Endothelial cell of umbilical vein (primary cell): ENCODE results near the gene SERPINA9. TPM values are rescaled to one million over a fixed set of nuclear protein-coding genes. Genes with fewer than 3 reads are reported as not detected.

ENCODE experiments used
- BruUV-seq: library from RNA; stranded (reverse); fragments of 400-500 nt; replicated peaks from 2 replicates; lab custom pipeline; 2021; lab: Mats Ljungman, UMichigan
- CTCF ChIA-PET: fragments of 300-600, 350-600 bp; sonication (Branson Sonifier 250); formaldehyde crosslinking; loops from one replicate; lab custom pipeline; 2021; ENCODE audit warnings: antibody characterized with exemption, inconsistent platforms; lab: Charles Lee
- POLR2A ChIA-PET: fragments of 300-600, 350-600 bp; sonication (Branson Sonifier 250); formaldehyde crosslinking; loops from one replicate; lab custom pipeline; 2021; ENCODE audit warnings: antibody characterized with exemption, inconsistent platforms; lab: Charles Lee
- DNase-seq: peaks from one replicate; pipeline ENCODE4 v3.0.0-alpha.2; 2011; ENCODE audit warnings: low read depth, low spot score
- FAIRE-seq: peaks from 2 replicates; lab custom pipeline; 2011; peaks lifted over from hg19 to GRCh38; lab: Jason Lieb, UNC
- H2AFZ ChIP-seq: 2 replicates; pipeline ENCODE4 v1.6.0; 2012; ENCODE audit warnings: low read depth, low read length, control low read depth, inconsistent platforms
- H3K27ac ChIP-seq: 2 replicates; pipeline ENCODE4 v1.5.1; 2011; ENCODE audit warnings: low read depth, mild to moderate bottlenecking, control low read depth, low read length, moderate library complexity; ENCODE audit not compliant: insufficient read depth
- H3K27me3 ChIP-seq, 2 experiments: 2 replicates each; pipeline versions ENCODE4 v1.6.0 to v1.6.1; 2011; ENCODE audit warnings: low read length in 2 of 2, mixed read lengths in 1 of 2; ENCODE audit not compliant: control insufficient read depth in 2 of 2, insufficient read depth in 2 of 2
- H3K36me3 ChIP-seq, 2 experiments: 2 replicates in 1 of 2; 3 replicates in 1 of 2; pipeline ENCODE4 v1.5.1; 2011; ENCODE audit warnings: low read length in 2 of 2, mild to moderate bottlenecking in 1 of 2, moderate library complexity in 1 of 2; ENCODE audit not compliant: control insufficient read depth in 2 of 2, insufficient read depth in 2 of 2; ENCODE audit errors: extremely low read depth in 1 of 2
- H3K4me1 ChIP-seq: 3 replicates; pipeline ENCODE4 v1.5.1; 2011; ENCODE audit warnings: mild to moderate bottlenecking, low read length; ENCODE audit not compliant: control insufficient read depth, insufficient read depth; ENCODE audit errors: extremely low read depth
- H3K4me2 ChIP-seq: 2 replicates; pipeline ENCODE4 v1.6.1; 2011; ENCODE audit warnings: low read length, control low read depth, mixed read lengths; ENCODE audit not compliant: insufficient read depth
- H3K4me3 ChIP-seq, 3 experiments: fragments of 200-600 bp in 1 of 3; sonication (generic), shearing (Covaris generic) in 1 of 3; replicated peaks in 1 of 3; 2 replicates each; pipeline ENCODE4 v1.5.1; 2011 to 2016; ENCODE audit warnings: control low read depth in 3 of 3, low read length in 3 of 3, mild to moderate bottlenecking in 2 of 3, inconsistent platforms in 1 of 3, low read depth in 1 of 3, moderate library complexity in 1 of 3; ENCODE audit not compliant: insufficient read depth in 1 of 3
- H3K79me2 ChIP-seq: 2 replicates; pipeline ENCODE4 v1.6.0; 2012; ENCODE audit warnings: low read length, inconsistent platforms; ENCODE audit not compliant: control insufficient read depth, insufficient read depth
- H3K9ac ChIP-seq: replicated peaks from 2 replicates; pipeline ENCODE3; 2011; ENCODE audit warnings: low read length, control low read depth; ENCODE audit not compliant: insufficient read depth; ENCODE audit errors: extremely low read depth
- H3K9me1 ChIP-seq: replicated peaks from 3 replicates; pipeline ENCODE4 v1.6.0; 2011; ENCODE audit warnings: mild to moderate bottlenecking, low read length; ENCODE audit not compliant: control insufficient read depth, insufficient read depth; ENCODE audit errors: extremely low read depth
- H3K9me3 ChIP-seq: replicated peaks from 2 replicates; pipeline ENCODE4 v1.5.1; 2012; ENCODE audit warnings: low read length, inconsistent platforms; ENCODE audit not compliant: control insufficient read depth, insufficient read depth
- H4K20me1 ChIP-seq: replicated peaks from 2 replicates; pipeline ENCODE3; 2011; ENCODE audit warnings: mild to moderate bottlenecking, low read length; ENCODE audit not compliant: control insufficient read depth, insufficient read depth; ENCODE audit errors: extremely low read depth
- EZH2 ChIP-seq: IDR thresholded peaks from 2 replicates; pipeline ENCODE4 v1.6.1; 2012; ENCODE audit warnings: borderline replicate concordance, low read depth, mild to moderate bottlenecking, moderate library complexity, low read length, inconsistent platforms; ENCODE audit not compliant: severe bottlenecking
- FOS ChIP-seq: IDR thresholded peaks from 2 replicates; pipeline ENCODE4 v1.6.1; 2011; ENCODE audit warnings: mild to moderate bottlenecking, low read length, moderate library complexity, borderline replicate concordance; ENCODE audit not compliant: insufficient read depth
- GATA2 ChIP-seq: IDR thresholded peaks from 2 replicates; pipeline ENCODE4 v1.7.0; 2011; ENCODE audit warnings: low read depth, mild to moderate bottlenecking, moderate library complexity, mixed read lengths, low read length; ENCODE audit not compliant: insufficient read length, insufficient read depth
- JUN ChIP-seq: IDR thresholded peaks from 2 replicates; pipeline ENCODE4 v1.6.1; 2011; ENCODE audit warnings: borderline replicate concordance, low read depth; ENCODE audit not compliant: insufficient read length, insufficient read depth
- MYC ChIP-seq: IDR thresholded peaks from one replicate; pipeline ENCODE4 v1.6.1; 2011; ENCODE audit warnings: mild to moderate bottlenecking, low read depth, low read length
- POLR2A ChIP-seq: IDR thresholded peaks from 2 replicates; pipeline ENCODE4 v1.6.1; 2012; ENCODE audit warnings: low read depth, mild to moderate bottlenecking, control low read depth, low read length
- POLR2AphosphoS5 ChIP-seq: IDR thresholded peaks from 2 replicates; pipeline ENCODE4 v1.6.1; 2012; ENCODE audit warnings: low read depth, mild to moderate bottlenecking, control low read depth, low read length, moderate library complexity; ENCODE audit not compliant: insufficient read depth
- dilution Hi-C: fragments of 300-500 bp; cut with MboI; formaldehyde crosslinking; loops from one replicate; pipeline ENCODE4 v1.15.0; 2019; ENCODE audit warnings: low sequenced_read_pairs; ENCODE audit not compliant: extremely low pct_ligation_motif_present
- intact Hi-C: fragments of 100-400 bp; cut with micrococcal nuclease; formaldehyde crosslinking; loops from one replicate; pipeline ENCODE4 v1.10.0; 2022
- polyA plus RNA-seq, 4 experiments: library from polyadenylated mRNA; depleted of rRNA in 3 of 4; stranded (reverse) in 3 of 4; unstranded in 1 of 4; fragments of >200 nt; gene quantifications; 2 replicates each; pipeline versions ENCODE4 v1.2.1 to v1.2.3, GENCODE V29; 2011 to 2012; ENCODE audit warnings: missing spikeins in 1 of 4
- total RNA-seq: library from RNA; stranded (reverse); gene quantifications from 2 replicates; pipeline ENCODE4 v1.2.3, GENCODE V29; 2021
- TF ChIP-seq, protein P1 (sequence below): IDR thresholded peaks from 2 replicates; pipeline ENCODE4 v1.6.1; 2011; ENCODE audit not compliant: insufficient read depth, insufficient read length
- TF ChIP-seq, protein P2 (sequence below), 2 donors: IDR thresholded peaks; 1 replicate in 1 of 2; 2 replicates in 1 of 2; pipeline ENCODE4 v1.5.1; 2011; ENCODE audit warnings: low read length in 2 of 2, mild to moderate bottlenecking in 2 of 2, moderate library complexity in 2 of 2, control low read depth in 1 of 2, inconsistent platforms in 1 of 2, low read depth in 1 of 2; ENCODE audit not compliant: insufficient read depth in 1 of 2; ENCODE audit errors: extremely low read depth in 1 of 2

The SERPINA9 gene
- total and polyA plus RNA-seq, 2 donors (not counting 3 experiments of a cell fraction or from before 2014, with no cell fraction given), result not detected

DNA sequence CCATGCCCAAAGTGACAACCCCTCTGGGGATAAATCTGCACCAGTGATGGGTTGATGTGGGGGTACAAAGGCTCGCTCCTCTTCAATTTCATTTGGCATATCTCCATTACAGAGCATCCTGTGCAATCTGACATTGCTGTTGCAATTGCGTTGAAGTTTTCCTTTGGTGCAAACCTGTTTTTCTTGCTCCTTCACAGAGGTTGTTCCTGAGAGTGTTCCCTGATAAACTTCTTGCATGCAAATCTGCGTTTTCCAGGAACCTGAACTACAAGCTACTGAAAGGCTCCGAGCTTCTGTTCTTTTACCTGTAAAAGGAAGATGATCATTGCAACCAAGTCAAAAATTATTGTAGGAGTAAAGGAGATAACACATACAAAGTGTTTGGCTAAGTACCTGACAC is 49.5 kb downstream of the SERPINA9 start:
- H3K9ac ChIP-seq, result no peak overlapping the region
- POLR2A ChIA-PET, result no interaction called here
- H3K4me1 ChIP-seq, result no peaks in the 10 kb centered on the region
- no peaks in the 10 kb centered on the region for H3K36me3 ChIP-seq
- no peak overlapping the region for H3K4me2 ChIP-seq
- H3K9me3 ChIP-seq, result no peaks in the 10 kb centered on the region
- no peak for TF ChIP-seq FOS
- TF ChIP-seq GATA2, result no peak
- BruUV-seq, result no TSS peak
- no peaks in the 10 kb centered on the region for H4K20me1 ChIP-seq
- FAIRE-seq, result no peak
- no peak overlapping the region for H3K27ac ChIP-seq
- DNase-seq, result no peak
- dilution Hi-C loops (no loop called here), intact Hi-C loops (no loop called here)
- no peak overlapping the region for H3K4me3 ChIP-seq
- CTCF ChIA-PET, result interaction anchor here (0.9 kb wide), 1 partner anchor 122 kb away, joined by 3 read pairs; no protein-coding TSS in a partner anchor
- H3K27me3 ChIP-seq, result no peaks in the 10 kb centered on the region
- H3K79me2 ChIP-seq, result no peaks in the 10 kb centered on the region
- H3K9me1 ChIP-seq, result no peaks in the 10 kb centered on the region
- H2AFZ ChIP-seq, result no peak overlapping the region

DNA sequence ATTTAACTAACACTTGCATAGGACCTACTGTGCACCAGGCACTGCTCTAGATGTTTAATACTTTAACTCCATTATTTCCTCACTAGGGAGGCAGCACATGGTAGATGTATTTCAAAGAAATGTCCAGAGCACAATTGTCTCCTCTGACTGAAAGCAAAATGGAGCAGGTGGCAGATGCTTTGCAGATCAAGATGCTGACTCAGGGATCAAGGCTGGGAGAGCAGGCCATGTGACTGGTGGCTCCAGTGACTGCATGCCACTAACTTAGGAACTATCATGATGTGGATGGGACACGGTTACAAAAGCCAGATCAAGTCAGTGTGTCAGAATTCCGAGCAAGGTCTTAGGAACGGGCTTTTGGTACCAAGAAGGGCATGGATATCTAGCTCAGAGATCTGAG is 51.6 kb downstream of the SERPINA9 start:
- no peaks in the 10 kb centered on the region for H3K4me1 ChIP-seq
- BruUV-seq, result no TSS peak
- intact Hi-C loops, result no loop called here

More for the DNA sequence above, 51.6 kb downstream of the SERPINA9 start:
- Histone ChIP-seq H3K9ac (no peak overlapping the region), H3K36me3 (no peaks in the 10 kb centered on the region), H3K4me2 (no peak overlapping the region), H3K79me2 (no peaks in the 10 kb centered on the region), H4K20me1 (no peaks in the 10 kb centered on the region), H3K9me3 (no peaks in the 10 kb centered on the region), H3K27me3 (no peaks in the 10 kb centered on the region), H3K27ac (no peak overlapping the region), H3K9me1 (no peaks in the 10 kb centered on the region), H2AFZ (no peak overlapping the region), H3K4me3 (no peak overlapping the region)
- DNase-seq, result no peak
- dilution Hi-C loops, result no loop called here
- no peak for FAIRE-seq
- ChIA-PET CTCF (interaction anchor here (0.9 to 1.2 kb wide), 2 partner anchors 62 to 125 kb away, joined by 3 to 8 read pairs; no protein-coding TSS in a partner anchor), POLR2A (no interaction called here)
- no peak for TF ChIP-seq MYC
- TF ChIP-seq, protein P1, sequence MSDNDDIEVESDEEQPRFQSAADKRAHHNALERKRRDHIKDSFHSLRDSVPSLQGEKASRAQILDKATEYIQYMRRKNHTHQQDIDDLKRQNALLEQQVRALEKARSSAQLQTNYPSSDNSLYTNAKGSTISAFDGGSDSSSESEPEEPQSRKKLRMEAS, result no peak
- no peak for TF ChIP-seq POLR2A
- TF ChIP-seq FOS, result no peak
- TF ChIP-seq EZH2, result no peak
- no peak for TF ChIP-seq POLR2AphosphoS5
- TF ChIP-seq, protein P2, sequence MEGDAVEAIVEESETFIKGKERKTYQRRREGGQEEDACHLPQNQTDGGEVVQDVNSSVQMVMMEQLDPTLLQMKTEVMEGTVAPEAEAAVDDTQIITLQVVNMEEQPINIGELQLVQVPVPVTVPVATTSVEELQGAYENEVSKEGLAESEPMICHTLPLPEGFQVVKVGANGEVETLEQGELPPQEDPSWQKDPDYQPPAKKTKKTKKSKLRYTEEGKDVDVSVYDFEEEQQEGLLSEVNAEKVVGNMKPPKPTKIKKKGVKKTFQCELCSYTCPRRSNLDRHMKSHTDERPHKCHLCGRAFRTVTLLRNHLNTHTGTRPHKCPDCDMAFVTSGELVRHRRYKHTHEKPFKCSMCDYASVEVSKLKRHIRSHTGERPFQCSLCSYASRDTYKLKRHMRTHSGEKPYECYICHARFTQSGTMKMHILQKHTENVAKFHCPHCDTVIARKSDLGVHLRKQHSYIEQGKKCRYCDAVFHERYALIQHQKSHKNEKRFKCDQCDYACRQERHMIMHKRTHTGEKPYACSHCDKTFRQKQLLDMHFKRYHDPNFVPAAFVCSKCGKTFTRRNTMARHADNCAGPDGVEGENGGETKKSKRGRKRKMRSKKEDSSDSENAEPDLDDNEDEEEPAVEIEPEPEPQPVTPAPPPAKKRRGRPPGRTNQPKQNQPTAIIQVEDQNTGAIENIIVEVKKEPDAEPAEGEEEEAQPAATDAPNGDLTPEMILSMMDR (IDR thresholded peaks at IDR 0.05; ENCODE audit: extremely low read depth in 1 of 2, insufficient read depth in 1 of 2, low read depth in 1 of 2, low read length in 2 of 2), result no peak
- no peak for TF ChIP-seq GATA2
- TF ChIP-seq JUN, result no peak
